LNCaP clone FGC (cell line): ENCODE measurements around the gene ATRIP.
A peak's percentile ranks its signal among the peaks of the same experiment; 100 is the strongest.

Experiments used
- DNase-seq: peaks from one replicate; pipeline ENCODE4 v3.0.0-alpha.2; 2011; ENCODE audit warnings: low read depth
- H3K4me3 ChIP-seq: 2 replicates; pipeline ENCODE4 v1.5.1; 2011; ENCODE audit warnings: mild to moderate bottlenecking, low read depth, low read length, control low read depth
- CTCF ChIP-seq: IDR thresholded peaks from 2 replicates; pipeline ENCODE4 v1.5.1; 2012; ENCODE audit warnings: mild to moderate bottlenecking; ENCODE audit not compliant: control insufficient read depth, insufficient read depth; ENCODE audit errors: extremely low read depth

Gene ATRIP

DNA sequence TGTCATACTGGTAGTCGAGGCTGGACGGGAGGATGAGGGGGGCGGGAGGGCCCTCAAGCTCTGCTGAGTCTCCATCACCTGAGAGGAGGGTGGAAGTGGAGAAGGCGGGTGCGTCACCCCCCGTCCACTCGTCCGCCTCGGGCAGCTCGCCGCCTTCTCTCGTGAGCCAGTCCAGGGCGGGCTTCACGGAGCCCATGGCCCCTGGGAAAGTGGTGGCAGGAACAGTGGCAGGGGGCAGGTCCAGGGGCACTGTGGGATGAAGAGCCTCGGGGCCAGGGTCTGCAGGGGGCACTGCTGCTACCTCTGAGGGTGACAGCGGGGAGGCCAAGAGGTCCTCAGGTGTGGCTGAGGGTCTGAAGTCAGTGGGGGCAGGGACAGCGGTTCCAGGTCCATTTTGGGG lies 26.9 kb upstream of the ATRIP start:
- TF ChIP-seq CTCF = no peak
- no peak for DNase-seq
- H3K4me3 ChIP-seq = no peak overlapping the region

- DNase-seq = no peak
- no peak overlapping the region for H3K4me3 ChIP-seq
- no peak for TF ChIP-seq CTCF
These were observed 26.0 kb upstream of the ATRIP start for GRCh38 chr3:48420561-48420960.

- no peak for DNase-seq
These were observed 24.3 kb upstream of the ATRIP start for GRCh38 chr3:48422272-48422671.

DNA sequence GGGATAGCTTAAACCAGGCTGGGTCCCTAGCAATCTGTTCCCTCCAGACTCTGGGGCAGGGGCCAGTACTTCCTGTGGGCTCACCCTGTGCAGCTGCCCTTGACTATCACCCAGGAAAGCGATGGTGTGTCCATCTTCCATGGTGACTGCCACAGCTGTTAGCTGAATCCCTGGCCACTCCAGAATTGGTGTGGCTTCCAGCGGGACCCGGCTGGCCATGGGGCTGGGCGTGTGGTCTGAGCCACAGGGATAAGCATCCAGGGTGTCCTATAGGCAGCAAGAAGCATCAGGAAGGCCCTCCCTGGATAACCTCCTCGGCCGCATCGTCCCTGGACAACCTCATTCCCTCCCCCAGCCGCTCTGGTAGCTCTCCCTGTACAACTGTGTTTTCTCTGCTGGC lies 23.9 kb upstream of the ATRIP start:
- DNase-seq = no peak
- no peak overlapping the region for H3K4me3 ChIP-seq
- TF ChIP-seq CTCF = no peak

More at GRCh38 chr3:48422272-48422671, 24.3 kb upstream of the ATRIP start:
- peak; percentile 38 for TF ChIP-seq CTCF
- no peak overlapping the region for H3K4me3 ChIP-seq

GRCh38 chr3:48423241-48423882 lies 23.2 kb upstream of the ATRIP start:
- TF ChIP-seq CTCF = no peak
- H3K4me3 ChIP-seq = no peak overlapping the region
- DNase-seq = no peak

DNA sequence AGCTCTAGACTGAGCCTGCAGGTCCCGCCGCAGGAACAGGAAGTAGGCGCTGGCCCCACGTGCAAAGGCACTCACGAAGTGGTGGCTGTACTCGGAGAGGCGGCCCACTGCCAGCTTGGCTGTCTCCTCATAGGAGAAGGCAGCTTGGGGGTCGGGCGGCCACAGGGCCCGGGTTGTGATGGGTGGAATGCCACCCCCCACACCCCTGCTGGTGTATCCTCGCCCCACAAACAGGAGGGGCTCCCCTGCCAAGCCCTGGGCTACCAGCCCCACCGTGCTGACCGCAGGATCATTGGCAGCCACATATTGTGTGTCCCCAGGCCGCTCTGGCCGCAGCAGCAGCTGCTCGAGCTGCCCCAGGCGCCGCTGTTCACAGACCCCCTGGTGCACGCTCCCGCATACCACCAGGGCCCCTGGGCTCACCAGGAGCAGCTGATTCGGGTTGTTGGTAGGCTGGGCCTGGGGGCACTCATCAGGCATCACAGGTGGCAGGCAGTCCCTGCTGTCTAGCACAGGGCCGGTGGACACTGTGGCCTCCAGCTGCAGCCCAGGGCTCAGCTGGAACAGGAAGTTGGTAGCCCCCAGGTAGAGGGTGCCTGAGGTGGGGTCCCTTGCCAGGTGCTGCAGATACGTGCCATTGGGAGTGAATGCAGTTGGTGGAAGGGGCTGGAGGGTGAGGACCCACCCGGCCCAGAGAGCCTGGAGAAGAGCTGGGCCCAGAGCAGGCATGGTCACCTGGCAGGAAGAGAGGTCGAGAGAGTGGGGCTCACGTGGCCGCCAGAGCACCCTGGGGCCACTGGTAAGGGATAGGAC lies 22.4 kb upstream of the ATRIP start:
- no peak overlapping the region for H3K4me3 ChIP-seq
- no peak for DNase-seq
- TF ChIP-seq CTCF = no peak

DNA sequence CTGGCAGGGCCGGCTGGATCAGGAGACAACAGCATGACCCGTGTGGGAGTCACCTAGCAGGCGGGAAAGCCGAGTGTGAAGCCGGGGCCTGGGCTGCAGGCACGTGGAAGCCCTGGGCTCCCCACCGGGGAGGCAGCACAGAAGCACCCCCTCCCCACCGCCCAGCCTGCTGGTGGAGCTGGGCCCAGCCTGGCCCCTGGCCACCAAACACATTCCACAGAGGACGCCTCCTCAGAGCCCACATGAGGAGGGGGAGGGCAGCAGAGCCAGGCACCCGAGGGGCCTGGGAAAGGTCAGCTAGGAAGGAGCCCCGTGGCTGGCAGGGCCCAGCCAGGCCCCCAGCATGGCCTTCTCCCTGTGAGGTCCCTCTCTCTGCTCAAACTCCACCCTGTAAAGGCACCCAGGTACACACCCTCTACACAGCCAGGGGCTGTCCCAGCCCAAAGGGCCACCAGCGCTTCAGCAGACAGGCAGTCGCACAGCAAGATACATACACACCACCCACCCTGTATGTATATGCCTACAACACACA lies 21.2 kb upstream of the ATRIP start:
- no peak for DNase-seq
- no peak for TF ChIP-seq CTCF
- no peak overlapping the region for H3K4me3 ChIP-seq
